Neural cell (in vitro differentiated cells): Measurements from ENCODE around the gene POLDIP3. TPM values are rescaled to one million over a fixed set of nuclear protein-coding genes. Genes with fewer than 3 reads are reported as not detected.

Experiments
- H2AFZ ChIP-seq: fragments of 200-600, 300-800 bp; sonication (generic), shearing (Covaris generic); 2 replicates; pipeline ENCODE4 v1.6.0; 2014; ENCODE audit warnings: low read depth, mild to moderate bottlenecking, antibody characterized with exemption, low read length, moderate library complexity
- H3F3A ChIP-seq: fragments of 200-600 bp; shearing (Covaris generic); 2 replicates; pipeline ENCODE4 v1.6.1; 2016; ENCODE audit warnings: mild to moderate bottlenecking, moderate library complexity, mixed read lengths, antibody characterized with exemption, low read length; ENCODE audit not compliant: insufficient read depth, poor library complexity, severe bottlenecking
- H3K27ac ChIP-seq: fragments of 200-600, 300-800 bp; sonication (generic), shearing (Covaris generic); 2 replicates; pipeline ENCODE4 v1.5.1; 2014; ENCODE audit warnings: mild to moderate bottlenecking, low read length, moderate library complexity
- H3K27me3 ChIP-seq: fragments of 300-800, 200-600 bp; sonication (generic), shearing (Covaris generic); 2 replicates; pipeline ENCODE4 v1.6.0; 2014; ENCODE audit warnings: mild to moderate bottlenecking, low read depth, low read length, moderate library complexity; ENCODE audit not compliant: insufficient read depth
- H3K36me3 ChIP-seq: fragments of 300-800, 200-600 bp; sonication (generic), shearing (Covaris generic); 2 replicates; pipeline ENCODE4 v1.5.1; 2014; ENCODE audit warnings: mild to moderate bottlenecking, antibody characterized with exemption, low read length, moderate library complexity; ENCODE audit not compliant: insufficient read depth
- H3K4me2 ChIP-seq: fragments of 300-800, 200-600 bp; sonication (generic), shearing (Covaris generic); 2 replicates; pipeline ENCODE4 v1.6.0; 2014; ENCODE audit warnings: mild to moderate bottlenecking, low read length
- H3K4me3 ChIP-seq: fragments of 300-800, 200-600 bp; sonication (generic), shearing (Covaris generic); 2 replicates; pipeline ENCODE4 v1.5.1; 2014; ENCODE audit warnings: mild to moderate bottlenecking, low read length, moderate library complexity
- H3K79me2 ChIP-seq: fragments of 200-600 bp; shearing (Covaris generic); replicated peaks from 2 replicates; pipeline ENCODE4 v1.6.0; 2014; ENCODE audit warnings: mild to moderate bottlenecking, low read length, moderate library complexity; ENCODE audit not compliant: insufficient read depth
- H3K9ac ChIP-seq: fragments of 300-800, 200-600 bp; sonication (generic), shearing (Covaris generic); 2 replicates; pipeline ENCODE4 v1.6.1; 2016; ENCODE audit warnings: mild to moderate bottlenecking, low read length, mixed read lengths
- H3K9me2 ChIP-seq: fragments of 200-600 bp; shearing (Covaris generic); 2 replicates; pipeline ENCODE4 v1.6.1; 2016; ENCODE audit warnings: mild to moderate bottlenecking, low read length, mixed read lengths; ENCODE audit not compliant: insufficient read depth
- H3K9me3 ChIP-seq: fragments of 200-600, 300-800 bp; sonication (generic), shearing (Covaris generic); 2 replicates; pipeline ENCODE4 v1.6.1; 2016; ENCODE audit warnings: mild to moderate bottlenecking, mixed run types, low read length, moderate library complexity, mixed read lengths
- H4K20me1 ChIP-seq: fragments of 200-600 bp; shearing (Covaris generic); 2 replicates; pipeline ENCODE4 v1.6.1; 2016; ENCODE audit warnings: mild to moderate bottlenecking, mixed run types; ENCODE audit not compliant: insufficient read depth
- EP300 ChIP-seq: fragments of 450-650 bp; conservative IDR thresholded peaks from 2 replicates; pipeline ENCODE4 v1.6.1; 2014; ENCODE audit warnings: antibody characterized with exemption, mild to moderate bottlenecking, moderate library complexity; ENCODE audit not compliant: poor library complexity, severe bottlenecking
- EZH2 ChIP-seq: fragments of 200-600, 300-800 bp; shearing (Covaris generic), sonication (generic); IDR thresholded peaks from 2 replicates; pipeline ENCODE4 v1.6.1; 2014; ENCODE audit warnings: antibody characterized with exemption, low read length, borderline replicate concordance, mild to moderate bottlenecking; ENCODE audit not compliant: insufficient read depth, poor library complexity, severe bottlenecking
- MXI1 ChIP-seq: fragments of 450-650 bp; conservative IDR thresholded peaks from 2 replicates; pipeline ENCODE4 v1.6.1; 2014; ENCODE audit warnings: antibody characterized with exemption, mild to moderate bottlenecking; ENCODE audit not compliant: poor library complexity, severe bottlenecking
- POLR2AphosphoS5 ChIP-seq: IDR thresholded peaks from 2 replicates; pipeline ENCODE4 v1.6.1; 2012
- RAD21 ChIP-seq: fragments of 450-650 bp; conservative IDR thresholded peaks from 2 replicates; pipeline ENCODE4 v1.6.1; 2014; ENCODE audit warnings: antibody characterized with exemption, mild to moderate bottlenecking, moderate library complexity
- SMC3 ChIP-seq: fragments of 450-650 bp; conservative IDR thresholded peaks from 2 replicates; pipeline ENCODE4 v1.6.1; 2014; ENCODE audit warnings: antibody characterized with exemption, mild to moderate bottlenecking, moderate library complexity; ENCODE audit not compliant: poor library complexity
- TAF1 ChIP-seq: IDR thresholded peaks from 2 replicates; pipeline ENCODE4 v1.6.1; 2012; ENCODE audit warnings: low read depth
- polyA plus RNA-seq: library from polyadenylated mRNA; depleted of rRNA; stranded (reverse); fragments of >200 nt; gene quantifications from 2 replicates; pipeline ENCODE4 v1.2.3, GENCODE V29; 2014
- TF ChIP-seq, protein P1 (sequence below): IDR thresholded peaks from 2 replicates; pipeline ENCODE4 v1.6.1; 2012; ENCODE audit warnings: borderline replicate concordance
- TF ChIP-seq, protein P2 (sequence below): fragments of 450-650 bp; IDR thresholded peaks from 2 replicates; pipeline ENCODE4 v1.5.1; 2014; ENCODE audit warnings: antibody characterized with exemption, mild to moderate bottlenecking, moderate library complexity; ENCODE audit not compliant: poor library complexity, severe bottlenecking

The POLDIP3 gene
- polyA plus RNA-seq, 1 donor from 2014 or later, result 56.9 TPM

DNA sequence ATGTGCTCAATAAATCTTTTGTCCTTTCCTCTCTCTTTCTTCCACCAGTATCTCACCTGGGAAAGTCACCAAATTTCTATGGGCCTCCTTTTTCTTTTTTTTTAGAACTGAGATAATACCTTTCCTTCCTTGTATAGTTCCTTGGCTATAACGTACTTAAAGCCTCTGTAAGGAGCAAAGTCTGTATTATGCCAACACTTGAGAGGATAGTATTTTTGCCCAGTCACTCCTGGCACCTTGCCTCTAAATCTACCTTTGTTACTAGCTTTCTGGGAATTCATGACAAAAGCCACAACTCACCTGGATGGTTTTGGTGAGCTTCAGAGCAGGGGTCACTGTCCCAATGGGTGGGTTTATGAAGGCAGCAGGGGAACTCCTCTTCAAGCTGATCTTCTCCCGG, 12.2 kb downstream of the POLDIP3 start:
- no peaks in the 10 kb centered on the region for H3K27me3 ChIP-seq
- no peak overlapping the region for H2AFZ ChIP-seq
- no peak for TF ChIP-seq TAF1
- TF ChIP-seq EZH2, result no peak
- TF ChIP-seq, protein P1, sequence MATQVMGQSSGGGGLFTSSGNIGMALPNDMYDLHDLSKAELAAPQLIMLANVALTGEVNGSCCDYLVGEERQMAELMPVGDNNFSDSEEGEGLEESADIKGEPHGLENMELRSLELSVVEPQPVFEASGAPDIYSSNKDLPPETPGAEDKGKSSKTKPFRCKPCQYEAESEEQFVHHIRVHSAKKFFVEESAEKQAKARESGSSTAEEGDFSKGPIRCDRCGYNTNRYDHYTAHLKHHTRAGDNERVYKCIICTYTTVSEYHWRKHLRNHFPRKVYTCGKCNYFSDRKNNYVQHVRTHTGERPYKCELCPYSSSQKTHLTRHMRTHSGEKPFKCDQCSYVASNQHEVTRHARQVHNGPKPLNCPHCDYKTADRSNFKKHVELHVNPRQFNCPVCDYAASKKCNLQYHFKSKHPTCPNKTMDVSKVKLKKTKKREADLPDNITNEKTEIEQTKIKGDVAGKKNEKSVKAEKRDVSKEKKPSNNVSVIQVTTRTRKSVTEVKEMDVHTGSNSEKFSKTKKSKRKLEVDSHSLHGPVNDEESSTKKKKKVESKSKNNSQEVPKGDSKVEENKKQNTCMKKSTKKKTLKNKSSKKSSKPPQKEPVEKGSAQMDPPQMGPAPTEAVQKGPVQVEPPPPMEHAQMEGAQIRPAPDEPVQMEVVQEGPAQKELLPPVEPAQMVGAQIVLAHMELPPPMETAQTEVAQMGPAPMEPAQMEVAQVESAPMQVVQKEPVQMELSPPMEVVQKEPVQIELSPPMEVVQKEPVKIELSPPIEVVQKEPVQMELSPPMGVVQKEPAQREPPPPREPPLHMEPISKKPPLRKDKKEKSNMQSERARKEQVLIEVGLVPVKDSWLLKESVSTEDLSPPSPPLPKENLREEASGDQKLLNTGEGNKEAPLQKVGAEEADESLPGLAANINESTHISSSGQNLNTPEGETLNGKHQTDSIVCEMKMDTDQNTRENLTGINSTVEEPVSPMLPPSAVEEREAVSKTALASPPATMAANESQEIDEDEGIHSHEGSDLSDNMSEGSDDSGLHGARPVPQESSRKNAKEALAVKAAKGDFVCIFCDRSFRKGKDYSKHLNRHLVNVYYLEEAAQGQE, result no peak
- no peak for TF ChIP-seq MXI1
- no peak for TF ChIP-seq POLR2AphosphoS5
- H3K9me2 ChIP-seq, result no peaks in the 10 kb centered on the region
- no peak overlapping the region for H3K27ac ChIP-seq
- H3F3A ChIP-seq, result no peaks in the 10 kb centered on the region
- H4K20me1 ChIP-seq, result no peaks in the 10 kb centered on the region
- no peaks in the 10 kb centered on the region for H3K36me3 ChIP-seq
- H3K4me2 ChIP-seq, result no peak overlapping the region
- no peak overlapping the region for H3K9ac ChIP-seq
- H3K9me3 ChIP-seq, result no peaks in the 10 kb centered on the region
- peaks cover 41% of the 10 kb centered on the region for H3K79me2 ChIP-seq
- no peak overlapping the region for H3K4me3 ChIP-seq

DNA sequence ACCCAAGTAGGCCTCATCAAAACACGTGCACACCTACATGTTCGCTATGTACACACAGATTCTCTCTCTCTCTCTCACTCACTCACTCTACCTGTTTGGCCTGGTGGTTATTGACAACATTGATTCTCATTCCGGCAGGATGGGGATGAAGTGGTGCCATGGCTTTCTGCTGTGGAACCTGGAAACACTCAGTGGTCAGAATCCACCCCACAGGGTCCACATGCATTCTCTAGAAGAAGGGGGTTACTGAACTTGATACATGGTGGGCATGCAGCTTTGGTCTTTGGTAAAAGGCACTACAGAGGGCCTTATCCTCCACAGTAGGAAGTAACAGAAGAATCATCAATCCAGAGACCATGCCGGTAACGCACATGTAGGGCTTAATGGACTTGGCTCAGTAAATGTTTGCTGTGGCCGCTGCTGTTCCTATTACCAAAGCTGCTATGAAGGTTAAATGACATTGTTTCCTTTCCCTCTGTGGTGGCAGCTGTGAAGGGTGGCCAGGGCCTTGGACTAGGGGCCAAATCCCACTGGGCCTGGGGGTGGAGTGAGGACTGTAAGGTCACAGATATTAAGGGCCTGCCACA, 12.7 kb downstream of the POLDIP3 start:
- no peak overlapping the region for H3K4me2 ChIP-seq
- no peaks in the 10 kb centered on the region for H3K36me3 ChIP-seq
- no peaks in the 10 kb centered on the region for H3K27me3 ChIP-seq
- H3K9ac ChIP-seq, result no peak overlapping the region
- H3F3A ChIP-seq, result no peaks in the 10 kb centered on the region
- H2AFZ ChIP-seq, result no peak overlapping the region
- no peak overlapping the region for H3K27ac ChIP-seq
- no peaks in the 10 kb centered on the region for H4K20me1 ChIP-seq
- H3K9me2 ChIP-seq, result no peaks in the 10 kb centered on the region
- TF ChIP-seq, protein P1, result no peak
- TF ChIP-seq POLR2AphosphoS5 (no peak), EP300 (no peak), MXI1 (no peak), SMC3 (no peak), TAF1 (no peak), RAD21 (no peak), EZH2 (no peak)
- TF ChIP-seq, protein P2, sequence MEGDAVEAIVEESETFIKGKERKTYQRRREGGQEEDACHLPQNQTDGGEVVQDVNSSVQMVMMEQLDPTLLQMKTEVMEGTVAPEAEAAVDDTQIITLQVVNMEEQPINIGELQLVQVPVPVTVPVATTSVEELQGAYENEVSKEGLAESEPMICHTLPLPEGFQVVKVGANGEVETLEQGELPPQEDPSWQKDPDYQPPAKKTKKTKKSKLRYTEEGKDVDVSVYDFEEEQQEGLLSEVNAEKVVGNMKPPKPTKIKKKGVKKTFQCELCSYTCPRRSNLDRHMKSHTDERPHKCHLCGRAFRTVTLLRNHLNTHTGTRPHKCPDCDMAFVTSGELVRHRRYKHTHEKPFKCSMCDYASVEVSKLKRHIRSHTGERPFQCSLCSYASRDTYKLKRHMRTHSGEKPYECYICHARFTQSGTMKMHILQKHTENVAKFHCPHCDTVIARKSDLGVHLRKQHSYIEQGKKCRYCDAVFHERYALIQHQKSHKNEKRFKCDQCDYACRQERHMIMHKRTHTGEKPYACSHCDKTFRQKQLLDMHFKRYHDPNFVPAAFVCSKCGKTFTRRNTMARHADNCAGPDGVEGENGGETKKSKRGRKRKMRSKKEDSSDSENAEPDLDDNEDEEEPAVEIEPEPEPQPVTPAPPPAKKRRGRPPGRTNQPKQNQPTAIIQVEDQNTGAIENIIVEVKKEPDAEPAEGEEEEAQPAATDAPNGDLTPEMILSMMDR, result no peak
- H3K4me3 ChIP-seq, result no peak overlapping the region
- H3K79me2 ChIP-seq, result peaks cover 41% of the 10 kb centered on the region
- H3K9me3 ChIP-seq, result no peaks in the 10 kb centered on the region
